MCF 10A (cell line): ENCODE measurements around the gene C1QL1. TPM values are rescaled to one million over a fixed set of nuclear protein-coding genes. Genes with fewer than 3 reads are reported as not detected.

Experiments
- BruUV-seq: library from RNA; stranded (reverse); fragments of 400-500 nt; replicated peaks from 2 replicates; lab custom pipeline; 2021; lab: Mats Ljungman, UMichigan
- CTCF ChIA-PET: fragments of 300-600 bp; sonication (Branson Sonifier 250); formaldehyde crosslinking; extraction: SDS; loops from one replicate; lab custom pipeline; 2021; ENCODE audit warnings: antibody characterized with exemption, inconsistent platforms; lab: Yijun Ruan, JAX
- POLR2A ChIA-PET: fragments of 300-600, 350-650 bp; sonication (Branson Sonifier 250); formaldehyde crosslinking; extraction: SDS; loops from one replicate; lab custom pipeline; 2020; ENCODE audit warnings: antibody characterized with exemption, inconsistent platforms; lab: Yijun Ruan, JAX
- DNase-seq: peaks from one replicate; pipeline ENCODE4 v3.0.0-alpha.2; 2018; ENCODE audit not compliant: unreplicated experiment
- H3K27ac Mint-ChIP-seq: one replicate; pipeline ENCODE4 v1.8.0; 2022; ENCODE audit warnings: mild to moderate bottlenecking, low read depth, mixed read lengths; ENCODE audit not compliant: unreplicated experiment
- H3K27me3 Mint-ChIP-seq: one replicate; pipeline ENCODE4 v1.8.0; 2022; ENCODE audit warnings: mixed read lengths; ENCODE audit not compliant: insufficient read depth, unreplicated experiment
- H3K36me3 Mint-ChIP-seq: one replicate; pipeline ENCODE4 v1.8.0; 2022; ENCODE audit warnings: mild to moderate bottlenecking, moderate library complexity, mixed read lengths; ENCODE audit not compliant: insufficient read depth, unreplicated experiment
- H3K4me1 Mint-ChIP-seq: one replicate; pipeline ENCODE4 v1.8.0; 2022; ENCODE audit warnings: mixed read lengths; ENCODE audit not compliant: insufficient read depth, unreplicated experiment
- H3K4me3 Mint-ChIP-seq: one replicate; pipeline ENCODE4 v1.8.0; 2022; ENCODE audit warnings: mild to moderate bottlenecking, moderate library complexity, mixed read lengths; ENCODE audit not compliant: unreplicated experiment
- H3K9me3 Mint-ChIP-seq: one replicate; pipeline ENCODE4 v1.8.0; 2022; ENCODE audit warnings: mixed read lengths; ENCODE audit not compliant: unreplicated experiment
- CTCF ChIP-seq: fragments of 200-600 bp; IDR thresholded peaks from one replicate; pipeline ENCODE4 v1.8.0; 2022; ENCODE audit warnings: antibody characterized with exemption, mild to moderate bottlenecking; ENCODE audit not compliant: unreplicated experiment
- intact Hi-C: fragments of 100-400 bp; cut with micrococcal nuclease; formaldehyde crosslinking; loops from 2 replicates; pipeline ENCODE4 v1.14.1; 2022
- total RNA-seq: library from RNA; stranded (reverse); gene quantifications from 2 replicates; pipeline ENCODE4 v1.2.3, GENCODE V29; 2022

C1QL1 gene
- total RNA-seq, 1 experiment from 2014 or later: 0.96 TPM

- no TSS peak for BruUV-seq
- H3K36me3 Mint-ChIP-seq: no peaks in the 10 kb centered on the region
- no peak overlapping the region for H3K27ac Mint-ChIP-seq
- ChIA-PET CTCF (interaction anchor here (0.7 to 1.6 kb wide), 4 partner anchors 19 to 73 kb away, joined by 3 to 6 read pairs (median 3); no protein-coding TSS in a partner anchor), POLR2A (interaction anchor here (1.1 kb wide), 1 partner anchor 92 kb away, joined by 3 read pairs; no protein-coding TSS in a partner anchor)
- no peaks in the 10 kb centered on the region for H3K4me1 Mint-ChIP-seq
- no peaks in the 10 kb centered on the region for H3K9me3 Mint-ChIP-seq
- intact Hi-C loops: no loop called here
- no peak overlapping the region for H3K4me3 Mint-ChIP-seq
- H3K27me3 Mint-ChIP-seq: no peaks in the 10 kb centered on the region
- DNase-seq: no peak
- no peak for TF ChIP-seq CTCF
Observed at GRCh38 chr17:44990994-44991393, 22.9 kb upstream of the C1QL1 start.

GRCh38 chr17:44989552-44990138, 21.5 kb upstream of the C1QL1 start:
- no peaks in the 10 kb centered on the region for H3K36me3 Mint-ChIP-seq
- DNase-seq: no peak
- H3K4me1 Mint-ChIP-seq: no peaks in the 10 kb centered on the region
- intact Hi-C loops: no loop called here
- no TSS peak for BruUV-seq
- CTCF ChIA-PET: no interaction called here
- H3K4me3 Mint-ChIP-seq: no peak overlapping the region
- H3K27me3 Mint-ChIP-seq: no peaks in the 10 kb centered on the region
- no peak overlapping the region for H3K27ac Mint-ChIP-seq
- no peak for TF ChIP-seq CTCF
- no peaks in the 10 kb centered on the region for H3K9me3 Mint-ChIP-seq
- POLR2A ChIA-PET: no interaction called here

GRCh38 chr17:44988044-44988942, 20.2 kb upstream of the C1QL1 start:
- Mint-ChIP-seq H3K36me3 (no peaks in the 10 kb centered on the region), H3K9me3 (no peaks in the 10 kb centered on the region), H3K4me3 (no peak overlapping the region), H3K27me3 (no peaks in the 10 kb centered on the region), H3K27ac (no peak overlapping the region), H3K4me1 (no peaks in the 10 kb centered on the region)
- no peak for DNase-seq
- POLR2A ChIA-PET: no interaction called here
- no peak for TF ChIP-seq CTCF
- intact Hi-C loops: no loop called here
- no TSS peak for BruUV-seq
- CTCF ChIA-PET: no interaction called here

GRCh38 chr17:44983563-44983962, 15.5 kb upstream of the C1QL1 start:
- ChIA-PET CTCF (interaction anchor here (0.9 kb wide), 1 partner anchor 63 kb away, joined by 3 read pairs; no protein-coding TSS in a partner anchor), POLR2A (interaction anchor here (1.5 kb wide), 1 partner anchor 27 kb away, joined by 3 read pairs; no protein-coding TSS in a partner anchor)
- no TSS peak for BruUV-seq
- H3K4me1 Mint-ChIP-seq: peaks cover 20% of the 10 kb centered on the region
- peaks cover 7% of the 10 kb centered on the region for H3K9me3 Mint-ChIP-seq
- H3K27ac Mint-ChIP-seq: no peak overlapping the region
- no peak overlapping the region for H3K4me3 Mint-ChIP-seq
- H3K27me3 Mint-ChIP-seq: no peaks in the 10 kb centered on the region
- no peak for TF ChIP-seq CTCF
- H3K36me3 Mint-ChIP-seq: no peaks in the 10 kb centered on the region
- no peak for DNase-seq
- intact Hi-C loops: no loop called here
